ENCODE measurements around the gene HCFC1R1.

The HCFC1R1 gene

DNA sequence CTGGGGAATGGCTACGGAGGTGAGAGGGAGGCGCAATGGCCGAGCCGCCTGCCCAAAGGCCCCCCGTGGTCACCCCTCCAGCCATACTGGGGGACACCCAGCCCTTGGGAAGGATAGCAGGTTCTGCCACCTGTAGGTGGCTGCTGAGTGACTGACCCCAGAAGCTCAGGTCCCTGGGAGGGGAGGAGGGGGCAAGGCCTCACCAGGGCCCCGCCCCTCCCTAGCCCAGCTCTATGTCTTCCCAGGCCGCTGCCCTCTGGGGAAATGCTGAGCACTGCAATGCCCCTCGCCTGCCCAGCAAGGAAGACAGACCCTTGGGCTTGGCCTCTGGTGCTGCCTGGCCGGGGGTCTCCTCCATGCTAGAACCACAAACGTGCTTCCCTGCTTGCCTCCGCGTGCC is 22.4 kb downstream of the HCFC1R1 start:
- H3K27me3 ChIP-seq (ENCODE audit: low read depth, low read length), result no peaks in the 10 kb centered on the region
- peaks cover 0 to 4% of the 10 kb centered on the region in 2 donors for H3K4me1 ChIP-seq (ENCODE audit: control insufficient read depth in 1 of 2, insufficient read depth in 2 of 2, low read length in 2 of 2)
- H3K4me3 ChIP-seq (ENCODE audit: low read depth in 1 of 2, low read length in 2 of 2), result no peak overlapping the region
- no peaks in the 10 kb centered on the region for H3K9me3 ChIP-seq (ENCODE audit: control insufficient read depth in 1 of 2, low read length in 2 of 2)
- H3K27ac ChIP-seq (ENCODE audit: low read length), result no peak overlapping the region
- no peaks in the 10 kb centered on the region for H3K36me3 ChIP-seq (ENCODE audit: control insufficient read depth in 1 of 2, insufficient read depth in 2 of 2, low read length in 2 of 2)

DNA sequence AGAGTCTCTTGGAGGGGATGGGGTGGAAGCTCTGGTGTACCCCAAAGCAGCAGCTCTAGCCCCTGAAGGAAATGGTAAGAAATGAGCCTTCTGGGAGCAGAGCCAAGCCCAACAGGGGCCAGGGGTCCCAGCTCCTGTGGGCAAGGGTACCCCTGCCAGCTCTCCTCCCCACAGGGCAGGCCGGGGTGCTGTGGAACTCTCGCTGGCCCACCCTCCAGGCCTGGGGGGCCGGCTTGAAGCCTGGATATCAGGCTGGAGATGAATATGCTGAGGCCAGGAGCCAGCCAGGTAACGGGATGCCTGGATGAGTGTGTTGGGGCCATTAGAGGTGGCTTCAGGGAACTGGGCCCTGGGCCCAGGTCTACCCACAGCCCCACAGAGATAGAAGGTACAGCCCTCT is 23.2 kb downstream of the HCFC1R1 start:
- Histone ChIP-seq H3K4me3 (ENCODE audit: low read depth in 1 of 2, low read length in 2 of 2) (no peak overlapping the region), H3K27ac (ENCODE audit: low read length) (no peak overlapping the region), H3K4me1 (ENCODE audit: control insufficient read depth in 1 of 2, insufficient read depth in 2 of 2, low read length in 2 of 2) (peaks cover 0 to 4% of the 10 kb centered on the region in 2 donors), H3K36me3 (ENCODE audit: control insufficient read depth in 1 of 2, insufficient read depth in 2 of 2, low read length in 2 of 2) (no peaks in the 10 kb centered on the region), H3K9me3 (ENCODE audit: control insufficient read depth in 1 of 2, low read length in 2 of 2) (no peaks in the 10 kb centered on the region), H3K27me3 (ENCODE audit: low read depth, low read length) (no peaks in the 10 kb centered on the region)

DNA sequence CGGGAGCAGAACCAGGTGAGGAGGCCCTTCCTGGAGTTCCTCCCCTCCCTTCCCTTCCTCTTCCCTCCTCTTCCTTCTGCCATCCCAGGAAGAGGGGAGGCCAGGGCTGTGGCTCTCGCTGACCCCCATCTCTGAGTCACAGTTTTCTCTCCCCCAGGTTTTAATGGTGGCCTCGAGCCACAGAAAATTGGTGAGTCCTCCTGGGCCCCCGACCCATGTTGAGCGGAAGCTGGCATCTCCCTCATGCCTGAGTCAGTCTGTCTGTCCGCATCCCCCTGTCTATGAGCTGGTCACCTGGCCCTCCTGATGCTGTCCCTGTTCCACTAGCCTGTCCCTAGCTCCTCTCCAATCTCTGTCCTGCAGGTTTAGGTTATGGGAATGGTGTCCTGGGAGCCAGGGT is 23.8 kb downstream of the HCFC1R1 start:
- Histone ChIP-seq H3K4me3 (ENCODE audit: low read depth in 1 of 2, low read length in 2 of 2) (no peak overlapping the region), H3K36me3 (ENCODE audit: control insufficient read depth in 1 of 2, insufficient read depth in 2 of 2, low read length in 2 of 2) (no peaks in the 10 kb centered on the region), H3K27me3 (ENCODE audit: low read depth, low read length) (no peaks in the 10 kb centered on the region), H3K4me1 (ENCODE audit: control insufficient read depth in 1 of 2, insufficient read depth in 2 of 2, low read length in 2 of 2) (peaks cover 0 to 3% of the 10 kb centered on the region in 2 donors), H3K27ac (ENCODE audit: low read length) (no peak overlapping the region), H3K9me3 (ENCODE audit: control insufficient read depth in 1 of 2, low read length in 2 of 2) (no peaks in the 10 kb centered on the region)

DNA sequence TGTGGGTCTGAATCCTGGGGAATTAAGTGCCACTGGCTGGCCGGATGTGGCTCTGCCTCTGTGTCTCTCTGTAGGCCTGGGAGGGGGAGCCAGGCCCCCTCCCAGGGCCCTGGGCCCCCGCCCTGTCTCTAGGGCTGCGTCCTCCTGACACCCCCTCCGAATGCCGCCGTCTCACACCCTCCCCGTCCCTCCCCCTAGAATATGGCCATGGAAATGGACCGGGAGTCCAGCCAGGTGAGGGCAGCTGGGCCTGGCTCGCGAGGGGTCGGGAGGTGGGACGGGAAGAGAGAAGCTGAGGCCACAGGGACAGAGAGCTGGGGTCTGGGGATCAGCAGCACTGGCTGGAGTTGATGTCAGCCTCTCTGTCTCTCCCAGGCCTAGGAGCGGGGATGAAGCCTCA is 27.4 kb downstream of the HCFC1R1 start:
- no peak overlapping the region for H3K27ac ChIP-seq (ENCODE audit: low read length)
- no peaks in the 10 kb centered on the region for H3K36me3 ChIP-seq (ENCODE audit: control insufficient read depth in 1 of 2, insufficient read depth in 2 of 2, low read length in 2 of 2)
- H3K27me3 ChIP-seq (ENCODE audit: low read depth, low read length), result no peaks in the 10 kb centered on the region
- H3K9me3 ChIP-seq (ENCODE audit: control insufficient read depth in 1 of 2, low read length in 2 of 2), result no peaks in the 10 kb centered on the region
- no peak overlapping the region for H3K4me3 ChIP-seq (ENCODE audit: low read depth in 1 of 2, low read length in 2 of 2)
- no peaks in the 10 kb centered on the region for H3K4me1 ChIP-seq (ENCODE audit: control insufficient read depth in 1 of 2, insufficient read depth in 2 of 2, low read length in 2 of 2)

DNA sequence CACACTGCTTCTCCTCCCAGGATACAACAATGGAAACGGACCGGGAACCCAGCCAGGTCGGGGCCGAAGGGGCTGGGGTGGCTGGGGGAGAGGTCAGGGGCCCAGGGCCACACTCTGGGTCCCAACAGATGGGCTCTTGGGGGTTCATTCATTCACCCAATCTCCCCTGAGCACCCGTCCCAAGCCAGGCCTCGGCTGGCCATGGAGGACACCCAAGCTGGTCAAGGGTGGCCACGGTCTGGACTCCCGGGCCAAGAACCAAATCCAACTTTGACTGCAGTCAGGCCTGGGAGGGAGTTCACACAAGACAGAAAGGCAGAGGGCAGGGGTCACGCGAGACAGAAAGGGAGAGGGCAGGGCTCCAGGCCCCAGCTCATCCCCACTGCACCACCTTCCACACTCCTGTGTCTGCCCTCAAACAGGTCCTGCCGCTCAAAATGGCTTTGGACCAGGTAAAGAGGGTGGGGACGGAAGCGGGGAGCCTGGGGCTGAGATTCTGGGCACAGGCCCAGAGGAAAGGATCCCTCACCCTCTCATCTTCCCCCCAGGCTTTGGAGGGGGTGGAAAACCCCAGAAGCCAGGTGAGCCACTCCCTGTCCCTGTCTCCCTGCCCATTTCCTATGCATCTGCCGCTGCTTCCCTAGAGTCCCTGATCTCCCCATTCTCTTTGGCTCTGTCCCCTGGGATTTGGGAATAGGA is 31.2 kb downstream of the HCFC1R1 start:
- Histone ChIP-seq H3K27me3 (ENCODE audit: low read depth, low read length) (no peaks in the 10 kb centered on the region), H3K27ac (ENCODE audit: low read length) (no peak overlapping the region), H3K4me1 (ENCODE audit: control insufficient read depth in 1 of 2, insufficient read depth in 2 of 2, low read length in 2 of 2) (no peaks in the 10 kb centered on the region), H3K36me3 (ENCODE audit: control insufficient read depth in 1 of 2, insufficient read depth in 2 of 2, low read length in 2 of 2) (no peaks in the 10 kb centered on the region), H3K4me3 (ENCODE audit: low read depth in 1 of 2, low read length in 2 of 2) (no peak overlapping the region), H3K9me3 (ENCODE audit: control insufficient read depth in 1 of 2, low read length in 2 of 2) (no peaks in the 10 kb centered on the region)

DNA sequence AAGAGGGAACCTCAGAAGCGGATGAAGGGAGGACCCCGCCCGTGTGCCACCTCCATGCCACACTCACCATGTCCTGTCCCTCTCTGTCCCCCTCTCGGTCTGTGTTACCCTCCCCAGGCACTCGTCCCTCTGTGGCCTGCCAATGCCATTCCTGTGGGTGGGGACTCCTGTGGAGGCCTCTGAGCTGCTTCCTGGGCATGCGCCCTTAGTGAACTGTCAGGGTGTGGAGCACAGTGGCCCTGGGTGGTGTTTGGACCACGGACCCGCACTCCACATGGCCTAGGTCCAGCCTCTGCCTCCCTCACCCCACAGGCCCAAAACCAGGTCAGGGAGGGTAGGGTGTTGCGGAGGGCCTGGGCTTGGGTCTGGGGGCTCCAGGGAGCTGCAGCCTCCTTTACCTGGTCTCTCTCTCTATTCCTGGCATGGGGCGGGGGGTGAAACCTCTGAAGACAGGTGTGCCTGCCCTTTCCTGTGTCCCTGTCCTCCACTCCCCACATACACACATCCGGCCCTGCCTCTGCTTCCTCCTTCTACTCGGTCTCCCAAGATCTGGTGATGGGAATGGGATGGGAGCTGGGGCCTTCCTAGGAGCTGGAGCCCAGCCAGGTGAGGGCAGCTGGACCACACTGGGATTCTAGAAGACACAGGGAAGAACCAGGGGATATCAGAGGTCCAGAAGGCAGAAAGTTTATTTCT is 32.0 kb downstream of the HCFC1R1 start:
- H3K9me3 ChIP-seq (ENCODE audit: control insufficient read depth in 1 of 2, low read length in 2 of 2), result no peaks in the 10 kb centered on the region
- H3K27ac ChIP-seq (ENCODE audit: low read length), result no peak overlapping the region
- H3K4me1 ChIP-seq (ENCODE audit: control insufficient read depth in 1 of 2, insufficient read depth in 2 of 2, low read length in 2 of 2), result no peaks in the 10 kb centered on the region
- no peaks in the 10 kb centered on the region for H3K36me3 ChIP-seq (ENCODE audit: control insufficient read depth in 1 of 2, insufficient read depth in 2 of 2, low read length in 2 of 2)
- H3K4me3 ChIP-seq (ENCODE audit: low read depth in 1 of 2, low read length in 2 of 2), result no peak overlapping the region
- no peaks in the 10 kb centered on the region for H3K27me3 ChIP-seq (ENCODE audit: low read depth, low read length)

DNA sequence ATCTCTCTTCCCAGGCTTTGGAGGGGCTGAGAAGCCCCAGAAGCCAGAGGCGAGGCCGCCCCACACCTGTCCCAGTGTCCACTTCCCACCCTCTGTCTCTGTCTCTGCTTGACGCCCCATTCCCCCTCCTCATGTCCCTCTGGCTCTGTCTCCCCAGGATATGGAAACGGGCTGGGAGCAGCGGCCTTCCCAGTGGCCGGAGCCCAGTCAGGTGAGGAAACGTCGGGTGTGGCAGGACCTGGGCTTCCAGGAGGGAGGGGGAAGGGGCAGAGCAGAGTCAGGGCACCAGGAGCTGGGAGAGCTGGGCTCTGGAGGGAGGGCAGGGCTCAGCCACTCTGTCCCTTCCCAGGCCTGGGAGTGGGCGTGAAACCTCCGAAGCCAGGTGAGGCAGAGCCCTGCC is 32.9 kb downstream of the HCFC1R1 start:
- H3K27ac ChIP-seq (ENCODE audit: low read length), result no peak overlapping the region
- no peak overlapping the region for H3K4me3 ChIP-seq (ENCODE audit: low read depth in 1 of 2, low read length in 2 of 2)

DNA sequence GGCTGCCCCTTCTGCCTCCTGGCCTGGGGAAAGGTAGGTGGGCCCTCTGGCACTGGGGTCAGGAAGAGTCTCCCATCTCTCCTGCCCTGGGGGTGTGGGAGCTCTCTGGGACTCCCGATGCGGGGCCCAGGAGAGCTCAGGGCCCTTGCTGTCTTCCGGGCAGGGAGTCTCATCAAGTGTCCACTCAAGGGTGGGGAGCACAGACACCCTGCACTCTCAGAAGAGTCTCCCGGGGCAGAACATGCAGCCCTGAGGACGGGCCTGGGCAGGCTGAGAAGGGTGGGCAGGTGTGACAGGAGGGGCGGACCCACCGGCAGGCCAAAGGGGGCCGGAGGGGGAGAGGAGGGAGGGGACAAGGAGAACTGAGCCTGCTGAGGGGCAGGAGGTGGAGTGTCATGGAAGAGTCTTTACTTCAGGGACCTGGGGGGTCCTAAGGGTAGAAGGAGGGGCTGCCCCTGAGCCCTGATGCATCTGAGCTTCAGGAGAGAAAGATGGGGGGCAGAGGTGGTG is 35.1 kb downstream of the HCFC1R1 start:
- H3K4me3 ChIP-seq (ENCODE audit: low read depth in 1 of 2, low read length in 2 of 2), result no peak overlapping the region
- H3K27ac ChIP-seq (ENCODE audit: low read length), result no peak overlapping the region
- H3K4me1 ChIP-seq (ENCODE audit: control insufficient read depth in 1 of 2, insufficient read depth in 2 of 2, low read length in 2 of 2), result peaks cover 0 to 4% of the 10 kb centered on the region in 2 donors
- no peaks in the 10 kb centered on the region for H3K27me3 ChIP-seq (ENCODE audit: low read depth, low read length)
- no peaks in the 10 kb centered on the region for H3K9me3 ChIP-seq (ENCODE audit: control insufficient read depth in 1 of 2, low read length in 2 of 2)
- no peaks in the 10 kb centered on the region for H3K36me3 ChIP-seq (ENCODE audit: control insufficient read depth in 1 of 2, insufficient read depth in 2 of 2, low read length in 2 of 2)

More for the DNA sequence above, 32.9 kb downstream of the HCFC1R1 start:
- no peaks in the 10 kb centered on the region for H3K4me1 ChIP-seq (ENCODE audit: control insufficient read depth in 1 of 2, insufficient read depth in 2 of 2, low read length in 2 of 2)
- H3K36me3 ChIP-seq (ENCODE audit: control insufficient read depth in 1 of 2, insufficient read depth in 2 of 2, low read length in 2 of 2), result no peaks in the 10 kb centered on the region
- H3K9me3 ChIP-seq (ENCODE audit: control insufficient read depth in 1 of 2, low read length in 2 of 2), result no peaks in the 10 kb centered on the region
- H3K27me3 ChIP-seq (ENCODE audit: low read depth, low read length), result no peaks in the 10 kb centered on the region

DNA sequence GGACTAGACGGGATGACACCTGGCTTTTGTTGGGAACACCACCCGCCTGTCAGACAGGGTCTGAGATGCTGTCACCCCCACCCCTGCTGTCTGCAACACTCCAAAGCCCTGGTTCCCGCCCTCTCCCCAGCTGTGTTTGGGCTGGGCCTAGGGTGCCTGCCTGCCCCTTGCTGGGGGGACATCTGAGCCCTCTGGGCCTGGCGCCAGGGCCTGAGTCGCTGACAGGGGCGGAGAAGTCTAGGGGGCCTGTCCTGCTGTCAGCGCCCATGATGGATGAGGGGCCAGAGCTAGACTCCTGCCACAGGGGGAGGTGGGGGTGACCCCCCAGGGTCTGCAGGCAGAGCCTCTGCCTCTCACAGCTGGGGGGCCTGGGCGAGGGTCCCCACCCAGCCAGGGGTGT is 35.9 kb downstream of the HCFC1R1 start:
- no peak overlapping the region for H3K27ac ChIP-seq (ENCODE audit: low read length)
- peaks cover 0 to 7% of the 10 kb centered on the region in 2 donors for H3K4me1 ChIP-seq (ENCODE audit: control insufficient read depth in 1 of 2, insufficient read depth in 2 of 2, low read length in 2 of 2)
- H3K36me3 ChIP-seq (ENCODE audit: control insufficient read depth in 1 of 2, insufficient read depth in 2 of 2, low read length in 2 of 2), result no peaks in the 10 kb centered on the region
- H3K27me3 ChIP-seq (ENCODE audit: low read depth, low read length), result no peaks in the 10 kb centered on the region
- H3K9me3 ChIP-seq (ENCODE audit: control insufficient read depth in 1 of 2, low read length in 2 of 2), result no peaks in the 10 kb centered on the region
- no peak overlapping the region for H3K4me3 ChIP-seq (ENCODE audit: low read depth in 1 of 2, low read length in 2 of 2)

DNA sequence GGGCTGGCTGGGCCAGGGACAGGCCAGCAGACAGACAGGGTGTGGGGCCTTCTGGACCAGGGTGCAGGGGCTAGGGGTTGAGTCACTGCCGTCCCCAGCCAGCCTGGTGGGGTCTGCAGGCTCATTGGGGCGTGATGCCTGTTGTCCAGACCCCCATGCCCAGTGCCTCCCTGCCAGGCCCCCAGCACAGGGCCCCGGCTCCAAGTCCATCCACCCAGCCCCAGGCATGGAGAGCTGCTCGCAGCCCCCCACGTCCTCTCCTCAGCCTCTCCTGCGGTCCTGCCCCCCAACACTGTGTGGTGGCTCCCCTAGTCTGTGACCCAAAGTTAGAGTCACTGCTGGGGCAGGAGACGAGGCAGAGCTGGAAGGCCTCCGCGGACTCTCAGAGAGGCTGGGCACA is 36.5 kb downstream of the HCFC1R1 start:
- peaks cover 0 to 7% of the 10 kb centered on the region in 2 donors for H3K4me1 ChIP-seq (ENCODE audit: control insufficient read depth in 1 of 2, insufficient read depth in 2 of 2, low read length in 2 of 2)
- H3K27me3 ChIP-seq (ENCODE audit: low read depth, low read length), result no peaks in the 10 kb centered on the region
- no peak overlapping the region for H3K4me3 ChIP-seq (ENCODE audit: low read depth in 1 of 2, low read length in 2 of 2)
- H3K27ac ChIP-seq (ENCODE audit: low read length), result no peak overlapping the region
- H3K9me3 ChIP-seq (ENCODE audit: control insufficient read depth in 1 of 2, low read length in 2 of 2), result no peaks in the 10 kb centered on the region
- H3K36me3 ChIP-seq (ENCODE audit: control insufficient read depth in 1 of 2, insufficient read depth in 2 of 2, low read length in 2 of 2), result no peaks in the 10 kb centered on the region

DNA sequence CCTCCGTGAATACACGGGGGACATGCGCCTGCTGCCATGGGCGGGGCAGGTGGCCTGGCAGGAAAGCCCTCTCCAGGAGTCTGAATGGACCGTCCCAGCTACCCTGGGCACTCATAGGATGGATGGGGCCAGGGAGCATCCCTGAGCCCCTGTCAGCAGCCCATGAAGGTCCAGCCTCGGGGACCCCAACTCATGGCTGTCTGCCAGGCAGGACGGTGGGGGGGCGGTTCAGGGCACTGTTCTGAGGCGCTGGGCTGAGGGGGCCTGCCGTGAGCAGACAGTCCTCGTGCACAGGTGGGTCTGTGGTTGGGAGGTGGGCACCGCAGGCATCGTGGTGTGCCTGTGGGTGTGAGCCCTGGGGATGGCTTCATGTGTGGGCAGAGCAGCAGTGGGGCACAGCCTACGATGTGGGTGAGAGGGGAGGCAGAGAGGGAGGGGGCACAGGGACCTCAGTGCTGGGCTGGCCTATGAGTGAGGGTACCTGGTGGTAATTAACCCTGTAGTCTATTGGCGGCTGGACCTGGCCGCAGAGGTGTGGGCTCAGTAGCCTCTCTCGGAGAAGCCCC is 37.0 kb downstream of the HCFC1R1 start:
- no peaks in the 10 kb centered on the region for H3K27me3 ChIP-seq (ENCODE audit: low read depth, low read length)
- H3K36me3 ChIP-seq (ENCODE audit: control insufficient read depth in 1 of 2, insufficient read depth in 2 of 2, low read length in 2 of 2), result no peaks in the 10 kb centered on the region
- H3K4me1 ChIP-seq (ENCODE audit: control insufficient read depth in 1 of 2, insufficient read depth in 2 of 2, low read length in 2 of 2), result peaks cover 0 to 7% of the 10 kb centered on the region in 2 donors
- no peak overlapping the region for H3K4me3 ChIP-seq (ENCODE audit: low read depth in 1 of 2, low read length in 2 of 2)
- H3K27ac ChIP-seq (ENCODE audit: low read length), result no peak overlapping the region
- no peaks in the 10 kb centered on the region for H3K9me3 ChIP-seq (ENCODE audit: control insufficient read depth in 1 of 2, low read length in 2 of 2)

All from muscle layer of duodenum (tissue), 2 donors.